Astrocyte (in vitro differentiated cells and primary cell): ENCODE measurements around the gene CYBC1.

Experiments used
- CTCF ChIP-seq: IDR thresholded peaks from 2 replicates; pipeline ENCODE4 v1.5.1; 2011; ENCODE audit warnings: low read depth, mild to moderate bottlenecking, inconsistent platforms, low read length, moderate library complexity; ENCODE audit not compliant: insufficient read depth
- EZH2 ChIP-seq: IDR thresholded peaks from 2 replicates; pipeline ENCODE4 v1.6.1; 2012; ENCODE audit warnings: mild to moderate bottlenecking, low read length, inconsistent platforms; ENCODE audit not compliant: insufficient read depth

- TF ChIP-seq CTCF (no peak), EZH2 (no peak)
These were observed 18.1 kb upstream of the CYBC1 start for GRCh38 chr17:82468692-82469091.
